GM21723 (cell line): ENCODE data around the gene INAFM1.

Experiments used
- ATAC-seq: cut with Tn5 transposase; IDR thresholded peaks from one replicate; pipeline ENCODE4 v1.9.1; 2021; ENCODE audit warnings: mild to moderate bottlenecking, moderate library complexity; ENCODE audit not compliant: unreplicated experiment

INAFM1 gene

DNA sequence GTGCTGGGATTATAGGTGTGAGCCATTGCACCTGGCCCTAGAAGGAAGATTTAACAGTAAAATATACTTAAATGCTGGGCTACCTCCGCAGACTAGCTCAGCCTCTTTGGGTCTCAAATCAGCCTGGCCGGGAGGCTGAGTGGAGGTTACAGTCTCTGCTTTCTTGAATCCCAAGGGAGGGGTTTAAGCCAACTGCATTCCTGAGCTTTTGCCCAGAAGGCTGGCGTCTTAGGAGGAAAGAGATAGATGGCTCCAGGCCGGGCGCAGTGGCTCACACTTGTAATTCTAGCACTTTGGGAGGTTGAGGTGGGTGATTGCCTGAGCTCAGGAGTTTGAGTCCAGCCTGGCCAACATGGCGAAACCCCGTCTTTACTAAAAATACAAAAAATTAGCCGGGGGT, 34.4 kb downstream of the INAFM1 start:
- ATAC-seq, result no peak

DNA sequence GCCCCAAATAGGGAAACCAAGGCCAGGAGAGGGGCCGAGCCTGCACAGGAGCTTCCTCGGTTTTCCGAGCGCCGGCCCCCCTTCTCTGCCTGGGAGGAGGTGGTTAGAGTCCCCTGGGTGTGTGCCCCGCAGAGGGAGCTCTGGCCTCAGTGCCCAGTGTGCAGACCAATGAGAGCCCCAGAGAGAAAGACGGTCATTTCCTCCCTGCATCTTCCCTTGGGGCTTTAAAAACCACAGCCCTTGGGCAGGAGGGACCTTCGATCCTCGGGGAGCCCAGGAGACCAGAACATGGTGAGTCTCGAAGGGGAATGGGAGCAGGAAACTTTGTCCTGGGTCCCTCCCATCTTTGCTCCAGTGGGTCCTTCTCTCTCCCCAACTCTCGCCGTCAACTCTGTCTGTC, 34.9 kb downstream of the INAFM1 start, which contains the start of gene C5AR1:
TSS of gene C5AR1 (plus strand) at position 254 of the 400 bp plus-strand sequence. CDS start at position 289, 35 bp downstream.
- no peak for ATAC-seq

DNA sequence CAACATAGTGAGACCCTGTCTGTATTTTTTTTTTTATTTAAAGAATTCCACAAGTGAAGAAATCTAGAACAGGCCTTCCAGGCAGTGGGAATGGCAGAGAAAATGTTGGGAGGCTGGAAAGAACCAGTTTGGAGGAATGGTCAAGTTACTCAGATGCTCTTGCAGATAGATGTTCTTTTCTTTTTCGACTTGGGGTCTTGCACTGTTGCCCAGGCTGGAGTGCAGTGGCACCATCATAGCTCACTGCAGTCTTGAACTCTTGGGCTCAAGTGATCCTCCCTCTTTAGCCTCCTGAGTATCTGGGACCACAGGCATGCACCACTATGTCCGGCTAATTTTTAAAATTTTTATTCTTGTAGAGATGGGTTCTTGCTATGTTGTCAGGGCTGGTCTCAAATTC, 35.6 kb downstream of the INAFM1 start:
- ATAC-seq, result no peak

DNA sequence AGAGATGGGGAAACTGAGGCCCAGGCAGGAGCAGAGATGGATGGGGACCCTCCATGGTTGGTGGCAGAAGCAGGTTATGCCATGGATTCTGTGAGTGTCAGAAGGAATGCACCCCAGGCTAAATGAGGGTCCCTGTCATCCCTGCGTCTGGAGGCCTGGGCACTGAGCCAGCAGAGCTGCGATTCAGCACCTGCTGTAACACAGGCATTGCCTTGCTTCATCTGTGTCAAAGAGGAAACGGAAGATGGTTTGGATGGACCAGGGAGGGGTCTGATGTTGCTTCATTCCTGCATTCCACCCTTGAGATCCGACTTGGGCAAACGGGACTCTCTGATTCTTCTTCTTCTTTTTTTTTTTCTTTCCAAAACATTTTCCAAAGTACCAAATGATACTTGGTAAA, 36.1 kb downstream of the INAFM1 start:
- no peak for ATAC-seq

DNA sequence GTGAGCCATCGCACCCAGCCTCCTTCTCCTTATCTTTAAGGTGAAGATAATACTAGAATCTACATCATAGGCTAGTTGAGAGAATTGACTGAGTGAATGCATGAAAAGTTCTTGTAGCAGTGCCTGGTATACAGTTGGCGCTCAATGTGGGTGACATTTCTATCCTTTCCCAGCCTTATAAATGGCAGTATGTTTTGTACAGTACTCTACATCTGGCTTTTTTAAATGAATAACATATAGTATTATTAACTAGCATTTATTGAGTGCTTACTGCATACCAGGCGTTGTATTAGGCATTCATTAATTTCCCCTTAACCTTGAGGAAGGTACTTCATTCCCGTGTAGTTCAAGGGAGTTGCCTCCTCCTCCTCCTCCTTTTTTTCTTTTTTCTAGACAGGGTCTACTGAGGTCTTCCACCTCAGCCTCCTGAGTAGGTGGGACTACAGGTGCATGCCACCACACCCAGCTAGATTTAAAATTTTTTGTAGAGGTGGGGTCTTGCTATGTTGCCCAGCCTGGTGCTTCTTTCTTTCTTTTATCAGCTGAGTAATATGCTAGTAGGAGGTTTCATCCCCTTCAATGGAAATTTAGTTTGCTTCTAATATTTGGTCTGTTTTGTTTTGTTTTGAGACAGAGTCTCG, 37.8 kb downstream of the INAFM1 start:
- ATAC-seq, result no peak

DNA sequence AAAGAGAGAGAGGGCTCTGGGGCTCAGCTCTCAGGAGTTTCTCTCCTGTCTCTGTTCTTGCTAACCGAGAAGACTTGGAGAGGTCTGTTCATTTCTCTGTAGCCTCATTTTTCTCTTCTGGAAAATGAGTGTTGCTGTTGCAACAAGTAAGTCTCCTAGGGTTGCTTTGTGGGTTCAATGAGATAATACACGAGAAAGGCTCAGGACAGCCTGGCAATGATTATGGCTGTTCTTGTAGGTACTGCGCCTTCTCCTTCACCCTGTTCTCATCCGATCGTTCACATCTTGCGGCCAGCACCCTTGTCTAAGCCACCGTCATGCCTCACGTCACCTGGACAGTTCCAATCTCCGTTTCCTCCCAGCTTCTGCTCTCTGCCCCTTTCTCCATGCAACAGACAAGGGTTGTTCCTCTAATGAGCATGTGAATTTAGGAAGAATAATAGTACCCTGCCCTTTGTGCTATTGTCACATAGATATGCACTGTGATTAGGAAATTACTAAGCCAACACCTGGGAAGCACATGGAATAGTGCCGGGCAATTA, 39.1 kb downstream of the INAFM1 start:
- ATAC-seq, result no peak

DNA sequence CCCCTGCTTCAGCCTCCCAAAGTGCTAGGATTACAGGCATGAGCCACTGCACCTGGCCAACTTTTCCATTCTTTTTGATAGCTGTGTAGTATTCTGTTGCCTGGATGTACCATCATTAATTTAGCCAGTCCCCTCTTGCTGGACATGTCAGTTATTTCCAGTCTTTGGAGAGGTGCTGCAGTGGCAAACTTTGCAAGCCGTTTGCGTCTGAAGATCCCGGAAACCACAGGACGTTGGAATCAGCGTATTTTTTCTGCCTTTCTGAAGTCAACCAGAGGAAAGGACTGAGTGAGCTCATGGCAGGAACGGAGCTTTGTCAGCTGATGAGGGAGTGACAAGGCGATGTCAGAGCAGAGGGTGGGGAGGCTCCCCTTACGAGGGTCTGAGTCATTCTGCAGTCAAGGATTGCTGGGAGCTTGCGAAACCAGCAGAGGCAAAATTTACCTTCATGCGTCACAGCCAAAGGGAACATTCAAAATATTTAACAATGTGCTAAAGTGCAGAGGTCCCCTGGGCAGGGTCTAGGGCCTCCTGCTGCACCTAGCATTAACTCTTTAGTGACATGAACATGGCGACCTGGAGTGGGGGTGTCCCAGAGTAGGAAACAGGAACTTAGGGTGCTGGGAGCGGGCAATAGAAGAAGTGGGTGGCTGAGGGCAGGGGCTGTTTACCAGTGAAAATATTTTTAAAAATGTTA, 40.6 kb downstream of the INAFM1 start:
- no peak for ATAC-seq

DNA sequence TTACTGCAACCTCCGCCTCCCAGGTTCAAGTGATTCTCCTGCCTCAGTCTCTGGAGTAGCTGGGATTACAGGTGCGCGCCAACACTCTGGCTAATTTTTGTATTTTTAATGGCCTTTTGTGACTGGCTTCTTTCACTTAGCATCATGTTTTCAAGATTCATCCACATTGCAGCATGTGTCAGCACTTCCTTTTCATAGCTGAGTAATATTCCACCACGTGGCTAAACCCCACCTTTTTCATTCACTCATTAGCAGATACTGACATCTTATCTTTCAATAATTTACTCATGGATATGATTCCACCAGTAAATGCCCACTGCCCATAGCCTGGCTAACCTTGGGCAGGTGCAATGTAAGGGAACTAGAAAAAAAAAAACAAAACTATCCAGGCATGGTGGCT, 41.8 kb downstream of the INAFM1 start:
- ATAC-seq, result no peak

DNA sequence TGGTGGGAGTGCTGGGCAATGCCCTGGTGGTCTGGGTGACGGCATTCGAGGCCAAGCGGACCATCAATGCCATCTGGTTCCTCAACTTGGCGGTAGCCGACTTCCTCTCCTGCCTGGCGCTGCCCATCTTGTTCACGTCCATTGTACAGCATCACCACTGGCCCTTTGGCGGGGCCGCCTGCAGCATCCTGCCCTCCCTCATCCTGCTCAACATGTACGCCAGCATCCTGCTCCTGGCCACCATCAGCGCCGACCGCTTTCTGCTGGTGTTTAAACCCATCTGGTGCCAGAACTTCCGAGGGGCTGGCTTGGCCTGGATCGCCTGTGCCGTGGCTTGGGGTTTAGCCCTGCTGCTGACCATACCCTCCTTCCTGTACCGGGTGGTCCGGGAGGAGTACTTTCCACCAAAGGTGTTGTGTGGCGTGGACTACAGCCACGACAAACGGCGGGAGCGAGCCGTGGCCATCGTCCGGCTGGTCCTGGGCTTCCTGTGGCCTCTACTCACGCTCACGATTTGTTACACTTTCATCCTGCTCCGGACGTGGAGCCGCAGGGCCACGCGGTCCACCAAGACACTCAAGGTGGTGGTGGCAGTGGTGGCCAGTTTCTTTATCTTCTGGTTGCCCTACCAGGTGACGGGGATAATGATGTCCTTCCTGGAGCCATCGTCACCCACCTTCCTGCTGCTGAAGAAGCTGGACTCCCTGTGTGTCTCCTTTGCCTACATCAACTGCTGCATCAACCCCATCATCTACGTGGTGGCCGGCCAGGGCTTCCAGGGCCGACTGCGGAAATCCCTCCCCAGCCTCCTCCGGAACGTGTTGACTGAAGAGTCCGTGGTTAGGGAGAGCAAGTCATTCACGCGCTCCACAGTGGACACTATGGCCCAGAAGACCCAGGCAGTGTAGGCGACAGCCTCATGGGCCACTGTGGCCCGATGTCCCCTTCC, 45.5 kb downstream of the INAFM1 start:
- no peak for ATAC-seq

DNA sequence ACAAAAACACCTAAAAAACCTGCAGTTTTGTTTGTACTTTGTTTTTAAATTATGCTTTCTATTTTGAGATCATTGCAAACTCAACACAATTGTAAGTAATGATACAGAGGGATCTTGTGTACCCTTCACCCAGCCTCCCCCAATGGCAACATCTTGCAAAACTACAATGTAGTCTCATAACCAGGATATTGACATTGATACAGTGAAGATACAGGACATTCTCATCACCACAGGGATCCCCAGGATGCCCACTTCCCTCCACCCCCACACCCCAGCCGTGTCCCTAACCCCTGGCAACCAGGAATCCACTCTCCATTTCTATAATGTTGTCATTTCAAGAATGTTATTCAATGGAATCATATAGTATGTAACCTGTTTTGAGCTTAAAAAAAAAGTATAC, 46.9 kb downstream of the INAFM1 start:
- ATAC-seq, result no peak

DNA sequence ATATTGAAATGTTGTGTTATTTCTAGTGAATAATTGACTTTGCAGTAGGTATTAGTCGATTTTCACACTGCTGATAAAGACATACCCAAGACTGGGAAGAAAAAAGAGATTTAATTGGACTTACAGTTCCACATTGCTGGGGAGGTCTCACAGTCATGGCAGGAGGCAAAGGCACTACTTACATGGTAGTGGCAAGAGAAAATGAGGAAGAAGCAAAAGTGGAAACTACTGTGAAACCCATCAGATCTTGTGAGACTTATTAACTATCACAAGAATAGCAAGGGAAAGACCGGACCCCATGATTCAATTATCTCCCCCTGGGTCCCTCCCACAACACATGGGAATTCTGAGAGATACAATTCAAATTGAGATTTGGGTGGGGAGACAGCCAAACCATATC, 47.4 kb downstream of the INAFM1 start:
- no peak for ATAC-seq

DNA sequence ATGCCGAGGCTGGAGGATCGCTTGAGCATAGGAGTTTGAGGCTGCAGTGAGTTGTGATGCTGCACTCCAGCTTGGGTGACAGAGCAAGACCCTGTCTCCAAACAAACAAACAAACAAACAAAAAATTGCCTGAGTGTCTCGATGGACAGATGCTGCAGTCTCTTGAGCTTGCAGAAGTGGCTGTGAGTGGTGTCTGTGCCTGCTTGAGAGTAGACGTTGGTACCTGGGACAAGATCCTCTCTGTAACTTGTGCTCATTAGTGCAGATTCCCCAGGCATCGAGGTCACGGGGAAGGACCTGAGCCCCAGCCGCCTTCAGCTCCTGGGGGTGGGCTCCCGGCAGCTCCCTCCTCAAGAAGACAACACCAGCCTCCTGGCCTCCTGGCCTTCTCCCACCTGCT, 48.7 kb downstream of the INAFM1 start:
- ATAC-seq, result no peak

DNA sequence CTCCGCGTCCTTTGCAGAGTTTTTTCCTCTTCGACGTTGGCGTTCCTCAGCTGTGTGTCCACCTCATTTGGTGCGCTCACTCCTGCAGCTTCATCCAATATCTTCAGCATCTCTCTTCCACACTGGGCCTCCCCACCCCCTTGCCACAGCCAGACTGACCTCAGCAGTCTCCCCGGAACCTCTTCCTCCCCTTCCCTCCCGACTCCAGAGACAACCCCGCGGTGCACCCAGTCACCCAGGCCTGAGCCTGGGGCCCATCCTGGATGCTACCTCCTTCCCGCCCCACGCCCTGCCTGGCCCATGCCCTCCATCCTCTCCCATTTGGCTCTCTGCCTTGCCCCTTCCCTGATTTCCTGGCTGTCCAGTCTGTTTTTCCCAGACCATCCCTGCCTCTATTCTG, 49.2 kb downstream of the INAFM1 start:
- no peak for ATAC-seq

DNA sequence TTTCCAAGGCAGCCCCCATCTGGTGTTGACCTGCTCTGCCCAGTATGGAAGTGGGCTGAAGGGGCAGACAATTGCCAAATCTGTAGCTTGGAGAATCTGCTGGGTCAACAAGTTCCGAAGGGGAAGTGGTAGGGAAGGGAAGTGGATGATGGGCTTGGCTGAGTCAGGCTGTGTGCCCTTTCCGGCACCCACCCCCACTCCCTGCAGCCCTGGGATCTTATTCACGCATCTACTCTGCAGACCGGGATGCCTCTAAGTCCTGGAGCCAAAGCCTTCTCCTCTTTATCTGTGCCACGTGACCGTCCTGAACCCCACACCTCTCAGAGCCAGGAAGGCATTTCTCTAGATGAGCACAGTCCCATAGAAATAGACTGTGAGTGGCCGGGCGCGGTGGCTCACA, 49.8 kb downstream of the INAFM1 start:
- no peak for ATAC-seq
